SHP77 treated with DMSO at 0.1 percent for 48 hours (cell line): Measurements from ENCODE around the gene ADAM10.
A peak's percentile ranks its signal among the peaks of the same experiment; 100 is the strongest.

Experiments
- DNase-seq: peaks from one replicate; lab custom pipeline; 2025; lab: John Stamatoyannopoulos, UW

ADAM10 gene

GRCh38 chr15:58758141-58758540 lies 8.6 kb upstream of the ADAM10 start:
- DNase-seq: no peak

- no peak for DNase-seq
Observed at GRCh38 chr15:58755956-58756355, 6.4 kb upstream of the ADAM10 start.

GRCh38 chr15:58755350-58755749 lies 5.8 kb upstream of the ADAM10 start:
- DNase-seq: no peak

GRCh38 chr15:58752716-58753115 lies 3.2 kb upstream of the ADAM10 start:
- DNase-seq: no peak

- DNase-seq: peak; percentile 8
Observed at GRCh38 chr15:58748852-58749531, 515 bp downstream of the ADAM10 start.

- DNase-seq: no peak
Observed at GRCh38 chr15:58748040-58748851, 1.3 kb downstream of the ADAM10 start.

GRCh38 chr15:58746174-58746573 lies 3.3 kb downstream of the ADAM10 start:
- no peak for DNase-seq

- DNase-seq: no peak
Observed at GRCh38 chr15:58742819-58743502, 6.5 kb downstream of the ADAM10 start.

- DNase-seq: no peak
Observed at GRCh38 chr15:58742022-58742813, 7.3 kb downstream of the ADAM10 start.

- DNase-seq: no peak
Observed at GRCh38 chr15:58741032-58741431, 8.5 kb downstream of the ADAM10 start.

- DNase-seq: no peak
Observed at GRCh38 chr15:58740436-58740835, 9.1 kb downstream of the ADAM10 start.

- no peak for DNase-seq
Observed at GRCh38 chr15:58738046-58738707, 11.3 kb downstream of the ADAM10 start.

- DNase-seq: no peak
Observed at GRCh38 chr15:58737298-58737697, 12.2 kb downstream of the ADAM10 start.

- no peak for DNase-seq
Observed at GRCh38 chr15:58736018-58736643, 13.4 kb downstream of the ADAM10 start.

- DNase-seq: no peak
Observed at GRCh38 chr15:58734859-58735258, 14.6 kb downstream of the ADAM10 start.

GRCh38 chr15:58732625-58733363 lies 16.7 kb downstream of the ADAM10 start:
- DNase-seq: no peak

- DNase-seq: no peak
Observed at GRCh38 chr15:58731756-58732535, 17.6 kb downstream of the ADAM10 start.

GRCh38 chr15:58726867-58727266 lies 22.6 kb downstream of the ADAM10 start:
- no peak for DNase-seq

- DNase-seq: no peak
Observed at GRCh38 chr15:58724466-58724865, 25.0 kb downstream of the ADAM10 start.

GRCh38 chr15:58717357-58717756 lies 32.1 kb downstream of the ADAM10 start:
- DNase-seq: no peak
